GM06990 (cell line): ENCODE data around the gene FOXA2.
"Not testable (repeated sequence)": the region's sequence is repeated elsewhere in the genome, so short reads cannot be mapped to it uniquely, and the experiment has no call there.

Experiments
- DNase-seq: peaks from one replicate; pipeline ENCODE4 v3.0.0-alpha.2; 2011; ENCODE audit not compliant: insufficient read length; ENCODE audit errors: extremely low read depth
- H3K27me3 ChIP-seq: replicated peaks from 2 replicates; pipeline ENCODE4 v1.6.0; 2011; ENCODE audit warnings: low read length; ENCODE audit not compliant: control insufficient read depth, insufficient read depth
- H3K36me3 ChIP-seq: 2 replicates; pipeline ENCODE4 v1.5.1; 2011; ENCODE audit warnings: low read length; ENCODE audit not compliant: control insufficient read depth, insufficient read depth
- H3K4me3 ChIP-seq: replicated peaks from 2 replicates; pipeline ENCODE4 v1.5.1; 2011; ENCODE audit warnings: low read depth, mild to moderate bottlenecking, control low read depth, low read length
- TF ChIP-seq, protein P1 (sequence below): IDR thresholded peaks from 2 replicates; pipeline ENCODE4 v1.5.1; 2011; ENCODE audit warnings: low read length, control low read depth, mild to moderate bottlenecking, inconsistent platforms; ENCODE audit not compliant: insufficient read depth, poor library complexity, severe bottlenecking

The FOXA2 gene

DNA sequence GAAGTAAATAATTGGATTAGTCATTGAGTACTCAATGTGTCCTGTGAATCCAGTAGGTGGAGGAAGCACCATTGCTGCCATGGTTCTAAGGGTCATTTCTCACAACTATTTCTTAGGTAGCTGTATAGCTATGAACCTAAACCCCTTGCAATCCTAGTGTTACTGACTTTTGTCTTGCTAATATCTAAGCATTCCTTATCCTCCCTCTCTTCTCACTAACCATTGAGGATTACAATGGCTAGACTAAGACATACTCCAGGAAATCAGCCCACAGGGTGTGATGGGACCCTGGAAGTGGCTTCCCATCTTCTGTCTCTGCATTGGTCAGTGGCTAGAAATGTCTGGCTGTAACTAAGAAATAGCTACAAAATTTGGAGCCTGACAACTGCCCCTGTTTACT, 27.3 kb upstream of the FOXA2 start:
- no peak overlapping the region for H3K4me3 ChIP-seq
- TF ChIP-seq, protein P1, sequence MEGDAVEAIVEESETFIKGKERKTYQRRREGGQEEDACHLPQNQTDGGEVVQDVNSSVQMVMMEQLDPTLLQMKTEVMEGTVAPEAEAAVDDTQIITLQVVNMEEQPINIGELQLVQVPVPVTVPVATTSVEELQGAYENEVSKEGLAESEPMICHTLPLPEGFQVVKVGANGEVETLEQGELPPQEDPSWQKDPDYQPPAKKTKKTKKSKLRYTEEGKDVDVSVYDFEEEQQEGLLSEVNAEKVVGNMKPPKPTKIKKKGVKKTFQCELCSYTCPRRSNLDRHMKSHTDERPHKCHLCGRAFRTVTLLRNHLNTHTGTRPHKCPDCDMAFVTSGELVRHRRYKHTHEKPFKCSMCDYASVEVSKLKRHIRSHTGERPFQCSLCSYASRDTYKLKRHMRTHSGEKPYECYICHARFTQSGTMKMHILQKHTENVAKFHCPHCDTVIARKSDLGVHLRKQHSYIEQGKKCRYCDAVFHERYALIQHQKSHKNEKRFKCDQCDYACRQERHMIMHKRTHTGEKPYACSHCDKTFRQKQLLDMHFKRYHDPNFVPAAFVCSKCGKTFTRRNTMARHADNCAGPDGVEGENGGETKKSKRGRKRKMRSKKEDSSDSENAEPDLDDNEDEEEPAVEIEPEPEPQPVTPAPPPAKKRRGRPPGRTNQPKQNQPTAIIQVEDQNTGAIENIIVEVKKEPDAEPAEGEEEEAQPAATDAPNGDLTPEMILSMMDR = no peak
- no peaks in the 10 kb centered on the region for H3K36me3 ChIP-seq
- no peak for DNase-seq
- no peaks in the 10 kb centered on the region for H3K27me3 ChIP-seq

DNA sequence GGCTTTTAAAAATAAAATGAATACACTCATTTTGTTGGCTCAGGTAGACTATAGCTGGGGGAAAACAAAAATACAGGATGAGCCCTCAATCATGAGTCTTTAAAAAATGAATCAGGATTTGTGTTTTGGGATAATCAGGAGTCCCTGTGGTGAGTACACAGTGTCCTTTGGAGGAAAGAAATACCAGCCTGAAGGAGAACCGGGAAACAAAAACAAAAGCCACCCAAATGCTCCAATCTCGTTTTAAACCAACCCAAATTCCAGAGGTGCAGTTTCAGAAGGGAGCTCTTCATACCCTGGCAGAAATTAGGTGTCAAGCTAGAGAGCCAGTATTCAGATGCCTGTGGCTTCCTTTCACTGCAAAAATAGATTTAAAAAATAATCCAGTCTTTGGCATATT, 23.3 kb upstream of the FOXA2 start:
- no peaks in the 10 kb centered on the region for H3K36me3 ChIP-seq
- TF ChIP-seq, protein P1 = no peak
- no peaks in the 10 kb centered on the region for H3K27me3 ChIP-seq
- DNase-seq = no peak
- H3K4me3 ChIP-seq = no peak overlapping the region

GRCh38 chr20:22604815-22605214, 20.4 kb upstream of the FOXA2 start:
- no peak for DNase-seq
- TF ChIP-seq, protein P1 = no peak
- no peak overlapping the region for H3K4me3 ChIP-seq
- no peaks in the 10 kb centered on the region for H3K27me3 ChIP-seq
- no peaks in the 10 kb centered on the region for H3K36me3 ChIP-seq

GRCh38 chr20:22601361-22602141, 17.2 kb upstream of the FOXA2 start:
- no peaks in the 10 kb centered on the region for H3K36me3 ChIP-seq
- no peaks in the 10 kb centered on the region for H3K27me3 ChIP-seq
- no peak overlapping the region for H3K4me3 ChIP-seq
- no peak for DNase-seq
- TF ChIP-seq, protein P1 = no peak

DNA sequence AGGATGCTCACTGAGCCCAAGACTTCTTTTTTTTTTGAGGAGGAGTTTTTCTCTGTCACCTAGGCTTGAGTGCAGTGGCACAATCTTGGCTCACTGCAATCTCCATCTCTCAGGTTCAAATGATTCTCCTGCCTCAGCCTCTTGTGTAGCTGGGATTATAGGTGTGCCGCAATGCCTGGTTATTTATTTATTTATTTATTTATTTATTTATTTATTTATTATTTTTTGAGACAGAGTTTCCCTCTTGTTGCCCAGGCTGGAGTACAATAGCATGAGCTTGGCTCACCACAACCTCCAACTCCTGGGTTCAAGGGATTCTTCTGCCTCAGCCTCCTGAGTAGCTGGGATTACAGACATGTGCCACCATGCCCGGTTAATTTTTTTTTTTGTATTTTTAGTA, 14.9 kb upstream of the FOXA2 start:
- not testable (repeated sequence) for H3K4me3 ChIP-seq, H3K36me3 ChIP-seq, DNase-seq, H3K27me3 ChIP-seq

- no peak for DNase-seq
- TF ChIP-seq, protein P1 = no peak
- Histone ChIP-seq H3K36me3 (no peaks in the 10 kb centered on the region), H3K4me3 (no peak overlapping the region), H3K27me3 (no peaks in the 10 kb centered on the region)
Measured at GRCh38 chr20:22597303-22597702, 12.9 kb upstream of the FOXA2 start.
